Measurements from ENCODE around the gene LSM5.

DNA sequence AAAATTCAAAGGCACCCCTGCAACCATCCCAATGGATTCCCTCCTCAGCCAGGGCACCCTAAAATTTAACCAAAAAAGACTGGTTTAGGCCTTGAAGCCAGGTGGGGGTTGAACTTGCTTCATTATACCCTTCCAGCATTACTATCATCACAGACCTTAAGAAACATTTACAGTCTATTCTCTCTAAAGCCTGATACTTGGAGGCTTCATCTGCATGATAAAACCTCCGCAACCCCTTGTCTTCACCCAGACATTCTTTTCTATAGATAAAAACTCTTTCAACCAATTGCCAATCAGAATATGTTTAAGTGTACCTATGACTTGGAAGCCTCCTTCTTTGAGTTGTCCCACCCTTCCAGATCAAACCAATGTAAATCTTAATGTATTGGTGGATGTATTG lies 23.0 kb upstream of the LSM5 start:
- TF ChIP-seq, protein P1, sequence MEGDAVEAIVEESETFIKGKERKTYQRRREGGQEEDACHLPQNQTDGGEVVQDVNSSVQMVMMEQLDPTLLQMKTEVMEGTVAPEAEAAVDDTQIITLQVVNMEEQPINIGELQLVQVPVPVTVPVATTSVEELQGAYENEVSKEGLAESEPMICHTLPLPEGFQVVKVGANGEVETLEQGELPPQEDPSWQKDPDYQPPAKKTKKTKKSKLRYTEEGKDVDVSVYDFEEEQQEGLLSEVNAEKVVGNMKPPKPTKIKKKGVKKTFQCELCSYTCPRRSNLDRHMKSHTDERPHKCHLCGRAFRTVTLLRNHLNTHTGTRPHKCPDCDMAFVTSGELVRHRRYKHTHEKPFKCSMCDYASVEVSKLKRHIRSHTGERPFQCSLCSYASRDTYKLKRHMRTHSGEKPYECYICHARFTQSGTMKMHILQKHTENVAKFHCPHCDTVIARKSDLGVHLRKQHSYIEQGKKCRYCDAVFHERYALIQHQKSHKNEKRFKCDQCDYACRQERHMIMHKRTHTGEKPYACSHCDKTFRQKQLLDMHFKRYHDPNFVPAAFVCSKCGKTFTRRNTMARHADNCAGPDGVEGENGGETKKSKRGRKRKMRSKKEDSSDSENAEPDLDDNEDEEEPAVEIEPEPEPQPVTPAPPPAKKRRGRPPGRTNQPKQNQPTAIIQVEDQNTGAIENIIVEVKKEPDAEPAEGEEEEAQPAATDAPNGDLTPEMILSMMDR (conservative IDR thresholded peaks at IDR 0.05): no peak
- TF ChIP-seq EZH2 (IDR thresholded peaks at IDR 0.05; ENCODE audit: low read depth): no peak
